ENCODE measurements around the gene FEM1C.

- TF ChIP-seq CTCF (conservative IDR thresholded peaks at IDR 0.05; ENCODE audit: low read length) (peak; percentile 85), EZH2phosphoT487 (IDR thresholded peaks at IDR 0.05; ENCODE audit: borderline replicate concordance, low read depth, low read length) (no peak)
Observed at GRCh38 chr5:115586525-115587146, 42.1 kb upstream of the FEM1C start.
